Endothelial cell of umbilical vein (primary cell): ENCODE measurements around the gene SLC1A3. TPM values are rescaled to one million over a fixed set of nuclear protein-coding genes. Genes with fewer than 3 reads are reported as not detected.

Experiments used
- BruUV-seq: library from RNA; stranded (reverse); fragments of 400-500 nt; replicated peaks from 2 replicates; lab custom pipeline; 2021; lab: Mats Ljungman, UMichigan
- CTCF ChIA-PET: fragments of 300-600, 350-600 bp; sonication (Branson Sonifier 250); formaldehyde crosslinking; loops from one replicate; lab custom pipeline; 2021; ENCODE audit warnings: antibody characterized with exemption, inconsistent platforms; lab: Charles Lee
- POLR2A ChIA-PET: fragments of 300-600, 350-600 bp; sonication (Branson Sonifier 250); formaldehyde crosslinking; loops from one replicate; lab custom pipeline; 2021; ENCODE audit warnings: antibody characterized with exemption, inconsistent platforms; lab: Charles Lee
- DNase-seq: peaks from one replicate; pipeline ENCODE4 v3.0.0-alpha.2; 2011; ENCODE audit warnings: low read depth, low spot score
- FAIRE-seq: peaks from 2 replicates; lab custom pipeline; 2011; peaks lifted over from hg19 to GRCh38; lab: Jason Lieb, UNC
- H2AFZ ChIP-seq: 2 replicates; pipeline ENCODE4 v1.6.0; 2012; ENCODE audit warnings: low read depth, low read length, control low read depth, inconsistent platforms
- H3K27ac ChIP-seq: 2 replicates; pipeline ENCODE4 v1.5.1; 2011; ENCODE audit warnings: low read depth, mild to moderate bottlenecking, control low read depth, low read length, moderate library complexity; ENCODE audit not compliant: insufficient read depth
- H3K27me3 ChIP-seq, 2 experiments: 2 replicates each; pipeline versions ENCODE4 v1.6.0 to v1.6.1; 2011; ENCODE audit warnings: low read length in 2 of 2, mixed read lengths in 1 of 2; ENCODE audit not compliant: control insufficient read depth in 2 of 2, insufficient read depth in 2 of 2
- H3K36me3 ChIP-seq, 2 experiments: 2 replicates in 1 of 2; 3 replicates in 1 of 2; pipeline ENCODE4 v1.5.1; 2011; ENCODE audit warnings: low read length in 2 of 2, mild to moderate bottlenecking in 1 of 2, moderate library complexity in 1 of 2; ENCODE audit not compliant: control insufficient read depth in 2 of 2, insufficient read depth in 2 of 2; ENCODE audit errors: extremely low read depth in 1 of 2
- H3K4me1 ChIP-seq: 3 replicates; pipeline ENCODE4 v1.5.1; 2011; ENCODE audit warnings: mild to moderate bottlenecking, low read length; ENCODE audit not compliant: control insufficient read depth, insufficient read depth; ENCODE audit errors: extremely low read depth
- H3K4me2 ChIP-seq: 2 replicates; pipeline ENCODE4 v1.6.1; 2011; ENCODE audit warnings: low read length, control low read depth, mixed read lengths; ENCODE audit not compliant: insufficient read depth
- H3K4me3 ChIP-seq, 3 experiments: fragments of 200-600 bp in 1 of 3; sonication (generic), shearing (Covaris generic) in 1 of 3; replicated peaks in 1 of 3; 2 replicates each; pipeline ENCODE4 v1.5.1; 2011 to 2016; ENCODE audit warnings: control low read depth in 3 of 3, low read length in 3 of 3, mild to moderate bottlenecking in 2 of 3, inconsistent platforms in 1 of 3, low read depth in 1 of 3, moderate library complexity in 1 of 3; ENCODE audit not compliant: insufficient read depth in 1 of 3
- H3K79me2 ChIP-seq: 2 replicates; pipeline ENCODE4 v1.6.0; 2012; ENCODE audit warnings: low read length, inconsistent platforms; ENCODE audit not compliant: control insufficient read depth, insufficient read depth
- H3K9ac ChIP-seq: replicated peaks from 2 replicates; pipeline ENCODE3; 2011; ENCODE audit warnings: low read length, control low read depth; ENCODE audit not compliant: insufficient read depth; ENCODE audit errors: extremely low read depth
- H3K9me1 ChIP-seq: replicated peaks from 3 replicates; pipeline ENCODE4 v1.6.0; 2011; ENCODE audit warnings: mild to moderate bottlenecking, low read length; ENCODE audit not compliant: control insufficient read depth, insufficient read depth; ENCODE audit errors: extremely low read depth
- H3K9me3 ChIP-seq: replicated peaks from 2 replicates; pipeline ENCODE4 v1.5.1; 2012; ENCODE audit warnings: low read length, inconsistent platforms; ENCODE audit not compliant: control insufficient read depth, insufficient read depth
- H4K20me1 ChIP-seq: replicated peaks from 2 replicates; pipeline ENCODE3; 2011; ENCODE audit warnings: mild to moderate bottlenecking, low read length; ENCODE audit not compliant: control insufficient read depth, insufficient read depth; ENCODE audit errors: extremely low read depth
- EZH2 ChIP-seq: IDR thresholded peaks from 2 replicates; pipeline ENCODE4 v1.6.1; 2012; ENCODE audit warnings: borderline replicate concordance, low read depth, mild to moderate bottlenecking, moderate library complexity, low read length, inconsistent platforms; ENCODE audit not compliant: severe bottlenecking
- FOS ChIP-seq: IDR thresholded peaks from 2 replicates; pipeline ENCODE4 v1.6.1; 2011; ENCODE audit warnings: mild to moderate bottlenecking, low read length, moderate library complexity, borderline replicate concordance; ENCODE audit not compliant: insufficient read depth
- GATA2 ChIP-seq: IDR thresholded peaks from 2 replicates; pipeline ENCODE4 v1.7.0; 2011; ENCODE audit warnings: low read depth, mild to moderate bottlenecking, moderate library complexity, mixed read lengths, low read length; ENCODE audit not compliant: insufficient read length, insufficient read depth
- JUN ChIP-seq: IDR thresholded peaks from 2 replicates; pipeline ENCODE4 v1.6.1; 2011; ENCODE audit warnings: borderline replicate concordance, low read depth; ENCODE audit not compliant: insufficient read length, insufficient read depth
- MYC ChIP-seq: IDR thresholded peaks from one replicate; pipeline ENCODE4 v1.6.1; 2011; ENCODE audit warnings: mild to moderate bottlenecking, low read depth, low read length
- POLR2A ChIP-seq: IDR thresholded peaks from 2 replicates; pipeline ENCODE4 v1.6.1; 2012; ENCODE audit warnings: low read depth, mild to moderate bottlenecking, control low read depth, low read length
- POLR2AphosphoS5 ChIP-seq: IDR thresholded peaks from 2 replicates; pipeline ENCODE4 v1.6.1; 2012; ENCODE audit warnings: low read depth, mild to moderate bottlenecking, control low read depth, low read length, moderate library complexity; ENCODE audit not compliant: insufficient read depth
- dilution Hi-C: fragments of 300-500 bp; cut with MboI; formaldehyde crosslinking; loops from one replicate; pipeline ENCODE4 v1.15.0; 2019; ENCODE audit warnings: low sequenced_read_pairs; ENCODE audit not compliant: extremely low pct_ligation_motif_present
- intact Hi-C: fragments of 100-400 bp; cut with micrococcal nuclease; formaldehyde crosslinking; loops from one replicate; pipeline ENCODE4 v1.10.0; 2022
- polyA plus RNA-seq, 4 experiments: library from polyadenylated mRNA; depleted of rRNA in 3 of 4; stranded (reverse) in 3 of 4; unstranded in 1 of 4; fragments of >200 nt; gene quantifications; 2 replicates each; pipeline versions ENCODE4 v1.2.1 to v1.2.3, GENCODE V29; 2011 to 2012; ENCODE audit warnings: missing spikeins in 1 of 4
- total RNA-seq: library from RNA; stranded (reverse); gene quantifications from 2 replicates; pipeline ENCODE4 v1.2.3, GENCODE V29; 2021
- TF ChIP-seq, protein P1 (sequence below): IDR thresholded peaks from 2 replicates; pipeline ENCODE4 v1.6.1; 2011; ENCODE audit not compliant: insufficient read depth, insufficient read length
- TF ChIP-seq, protein P2 (sequence below), 2 donors: IDR thresholded peaks; 1 replicate in 1 of 2; 2 replicates in 1 of 2; pipeline ENCODE4 v1.5.1; 2011; ENCODE audit warnings: low read length in 2 of 2, mild to moderate bottlenecking in 2 of 2, moderate library complexity in 2 of 2, control low read depth in 1 of 2, inconsistent platforms in 1 of 2, low read depth in 1 of 2; ENCODE audit not compliant: insufficient read depth in 1 of 2; ENCODE audit errors: extremely low read depth in 1 of 2

SLC1A3 gene
- total and polyA plus RNA-seq, 2 donors (not counting 3 experiments of a cell fraction or from before 2014, with no cell fraction given): 0.36 TPM; not detected in 1

DNA sequence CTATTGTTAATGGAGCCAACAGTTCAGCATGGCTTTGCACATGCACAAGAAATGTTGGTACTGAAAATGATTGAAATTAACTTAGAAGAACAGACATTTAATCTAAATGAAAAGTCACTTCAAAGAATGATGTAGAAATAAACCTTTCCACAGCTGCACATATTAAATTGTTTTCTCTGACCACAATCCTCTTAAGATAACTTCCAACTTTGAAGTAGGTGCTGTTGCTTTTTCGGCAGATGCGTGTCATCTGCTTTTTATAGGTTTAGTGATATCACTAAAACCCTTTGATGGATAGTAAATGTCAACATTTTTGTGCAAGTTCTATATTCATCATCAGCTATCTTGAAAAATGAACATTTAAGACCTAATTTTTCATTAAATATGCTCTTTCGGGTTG is 25.3 kb upstream of the SLC1A3 start:
- ChIA-PET POLR2A (no interaction called here), CTCF (interaction anchor here (1.1 kb wide), 1 partner anchor 25 kb away, joined by 7 read pairs; the partner anchor contains the start of gene SLC1A3)
- no peaks in the 10 kb centered on the region for H4K20me1 ChIP-seq
- no peak overlapping the region for H2AFZ ChIP-seq
- H3K4me2 ChIP-seq: no peak overlapping the region
- no peaks in the 10 kb centered on the region for H3K79me2 ChIP-seq
- no peak for FAIRE-seq
- BruUV-seq: no TSS peak
- dilution Hi-C loops (no loop called here), intact Hi-C loops (no loop called here)
- H3K27ac ChIP-seq: no peak overlapping the region
- no peaks in the 10 kb centered on the region for H3K4me1 ChIP-seq
- peaks cover 2 to 8% of the 10 kb centered on the region in 2 experiments for H3K27me3 ChIP-seq
- H3K9me1 ChIP-seq: no peaks in the 10 kb centered on the region
- H3K4me3 ChIP-seq: no peak overlapping the region
- no peak for TF ChIP-seq POLR2AphosphoS5
- TF ChIP-seq, protein P1, sequence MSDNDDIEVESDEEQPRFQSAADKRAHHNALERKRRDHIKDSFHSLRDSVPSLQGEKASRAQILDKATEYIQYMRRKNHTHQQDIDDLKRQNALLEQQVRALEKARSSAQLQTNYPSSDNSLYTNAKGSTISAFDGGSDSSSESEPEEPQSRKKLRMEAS: no peak
- TF ChIP-seq EZH2: no peak
- no peak for TF ChIP-seq GATA2
- no peak for TF ChIP-seq MYC
- TF ChIP-seq, protein P2, sequence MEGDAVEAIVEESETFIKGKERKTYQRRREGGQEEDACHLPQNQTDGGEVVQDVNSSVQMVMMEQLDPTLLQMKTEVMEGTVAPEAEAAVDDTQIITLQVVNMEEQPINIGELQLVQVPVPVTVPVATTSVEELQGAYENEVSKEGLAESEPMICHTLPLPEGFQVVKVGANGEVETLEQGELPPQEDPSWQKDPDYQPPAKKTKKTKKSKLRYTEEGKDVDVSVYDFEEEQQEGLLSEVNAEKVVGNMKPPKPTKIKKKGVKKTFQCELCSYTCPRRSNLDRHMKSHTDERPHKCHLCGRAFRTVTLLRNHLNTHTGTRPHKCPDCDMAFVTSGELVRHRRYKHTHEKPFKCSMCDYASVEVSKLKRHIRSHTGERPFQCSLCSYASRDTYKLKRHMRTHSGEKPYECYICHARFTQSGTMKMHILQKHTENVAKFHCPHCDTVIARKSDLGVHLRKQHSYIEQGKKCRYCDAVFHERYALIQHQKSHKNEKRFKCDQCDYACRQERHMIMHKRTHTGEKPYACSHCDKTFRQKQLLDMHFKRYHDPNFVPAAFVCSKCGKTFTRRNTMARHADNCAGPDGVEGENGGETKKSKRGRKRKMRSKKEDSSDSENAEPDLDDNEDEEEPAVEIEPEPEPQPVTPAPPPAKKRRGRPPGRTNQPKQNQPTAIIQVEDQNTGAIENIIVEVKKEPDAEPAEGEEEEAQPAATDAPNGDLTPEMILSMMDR (IDR thresholded peaks at IDR 0.05; ENCODE audit: extremely low read depth in 1 of 2, insufficient read depth in 1 of 2, low read depth in 1 of 2, low read length in 2 of 2): no peak
- no peak for TF ChIP-seq JUN
- no peak for TF ChIP-seq FOS
- no peak for TF ChIP-seq POLR2A
- no peak overlapping the region for H3K9ac ChIP-seq
- H3K9me3 ChIP-seq: no peaks in the 10 kb centered on the region
- no peaks in the 10 kb centered on the region for H3K36me3 ChIP-seq
- no peak for DNase-seq
